Measurements from ENCODE around the gene C4orf54. TPM values are rescaled to one million over a fixed set of nuclear protein-coding genes. Genes with fewer than 3 reads are reported as not detected.

Gene C4orf54
- total and polyA plus RNA-seq, 4 donors = under 0.01 to 0.06 (median 0.01) TPM

DNA sequence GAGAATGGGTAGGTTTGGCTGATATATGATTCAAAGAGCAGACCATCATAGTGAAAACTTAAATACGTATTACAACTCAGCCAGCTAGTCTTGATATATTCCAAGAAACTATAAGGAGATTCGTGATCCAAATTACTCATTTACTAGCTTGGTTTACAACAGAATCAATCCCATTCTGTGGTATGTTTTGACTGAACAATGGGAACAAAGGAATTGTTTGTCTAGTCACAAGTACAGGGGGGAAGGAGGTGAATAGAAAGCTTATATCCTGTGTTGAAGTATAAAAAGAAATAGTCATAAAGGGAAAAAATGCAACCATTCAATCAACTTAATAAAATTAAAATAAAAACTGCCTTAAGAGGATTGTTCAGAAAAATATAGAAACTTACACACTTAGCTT is 17.0 kb downstream of the C4orf54 start:
- Histone ChIP-seq H3K27ac (ENCODE audit: low read depth in 1 of 2, low read length in 1 of 2) (no peak overlapping the region), H3K4me3 (no peak overlapping the region), H3K9me3 (ENCODE audit: control insufficient read depth in 4 of 4, insufficient read depth in 3 of 4, low read length in 3 of 4) (peaks cover 0 to 2% (median 0%) of the 10 kb centered on the region in 4 donors), H3K27me3 (ENCODE audit: control insufficient read depth in 3 of 3, insufficient read depth in 3 of 3, low read length in 2 of 3) (no peaks in the 10 kb centered on the region), H3K9ac (ENCODE audit: insufficient read depth in 1 of 2, low read length in 2 of 2) (no peak overlapping the region), H3K36me3 (ENCODE audit: control insufficient read depth in 4 of 4, insufficient read depth in 4 of 4, low read length in 4 of 4) (peaks cover 0 to 7% (median 0%) of the 10 kb centered on the region in 4 donors), H3K4me1 (ENCODE audit: control insufficient read depth in 5 of 5, insufficient read depth in 5 of 5, low read length in 5 of 5) (peaks cover 0 to 9% (median 7%) of the 10 kb centered on the region in 5 donors)
- TF ChIP-seq, protein P1, sequence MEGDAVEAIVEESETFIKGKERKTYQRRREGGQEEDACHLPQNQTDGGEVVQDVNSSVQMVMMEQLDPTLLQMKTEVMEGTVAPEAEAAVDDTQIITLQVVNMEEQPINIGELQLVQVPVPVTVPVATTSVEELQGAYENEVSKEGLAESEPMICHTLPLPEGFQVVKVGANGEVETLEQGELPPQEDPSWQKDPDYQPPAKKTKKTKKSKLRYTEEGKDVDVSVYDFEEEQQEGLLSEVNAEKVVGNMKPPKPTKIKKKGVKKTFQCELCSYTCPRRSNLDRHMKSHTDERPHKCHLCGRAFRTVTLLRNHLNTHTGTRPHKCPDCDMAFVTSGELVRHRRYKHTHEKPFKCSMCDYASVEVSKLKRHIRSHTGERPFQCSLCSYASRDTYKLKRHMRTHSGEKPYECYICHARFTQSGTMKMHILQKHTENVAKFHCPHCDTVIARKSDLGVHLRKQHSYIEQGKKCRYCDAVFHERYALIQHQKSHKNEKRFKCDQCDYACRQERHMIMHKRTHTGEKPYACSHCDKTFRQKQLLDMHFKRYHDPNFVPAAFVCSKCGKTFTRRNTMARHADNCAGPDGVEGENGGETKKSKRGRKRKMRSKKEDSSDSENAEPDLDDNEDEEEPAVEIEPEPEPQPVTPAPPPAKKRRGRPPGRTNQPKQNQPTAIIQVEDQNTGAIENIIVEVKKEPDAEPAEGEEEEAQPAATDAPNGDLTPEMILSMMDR (IDR thresholded peaks at IDR 0.05; ENCODE audit: control extremely low read depth, extremely low read depth) = no peak
- no peak for ATAC-seq (ENCODE audit: insufficient read depth, low FRiP score)
- no peak for DNase-seq
- 65 to 73% methylated on average over 2 of the region's 2 CpGs for WGBS, 2 donors

DNA sequence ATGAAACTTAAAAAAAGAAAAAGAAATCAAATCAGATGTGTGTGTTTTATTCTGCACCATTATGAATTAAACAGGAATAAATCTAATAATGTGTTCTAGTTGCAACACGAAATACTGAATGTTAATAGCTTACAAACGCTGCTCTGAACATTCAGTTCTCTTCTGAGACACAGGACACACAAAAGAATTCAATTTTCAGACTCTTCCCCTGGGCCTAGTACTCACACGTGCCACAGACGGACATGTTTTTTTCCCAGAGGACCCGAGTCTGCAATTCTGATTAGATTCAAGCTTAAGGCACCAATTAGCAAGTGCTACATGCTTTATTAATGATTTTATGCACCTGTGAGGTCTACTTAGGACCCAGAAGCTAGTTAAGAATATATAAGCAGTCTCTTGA is 20.5 kb downstream of the C4orf54 start:
- DNase-seq = no peak
- Histone ChIP-seq H3K4me3 (no peak overlapping the region), H3K36me3 (ENCODE audit: control insufficient read depth in 4 of 4, insufficient read depth in 4 of 4, low read length in 4 of 4) (peaks cover 0 to 7% (median 0%) of the 10 kb centered on the region in 4 donors), H3K9me3 (ENCODE audit: control insufficient read depth in 4 of 4, insufficient read depth in 3 of 4, low read length in 3 of 4) (no peaks in the 10 kb centered on the region), H3K27me3 (ENCODE audit: control insufficient read depth in 3 of 3, insufficient read depth in 3 of 3, low read length in 2 of 3) (no peaks in the 10 kb centered on the region), H3K4me1 (ENCODE audit: control insufficient read depth in 5 of 5, insufficient read depth in 5 of 5, low read length in 5 of 5) (peaks cover 0 to under 1% (median 0%) of the 10 kb centered on the region in 5 donors), H3K9ac (ENCODE audit: insufficient read depth in 1 of 2, low read length in 2 of 2) (no peak overlapping the region), H3K27ac (ENCODE audit: low read depth in 1 of 2, low read length in 1 of 2) (no peak overlapping the region)
- WGBS, 2 donors = 83 to 85% methylated on average over 5 of the region's 5 CpGs
- ATAC-seq (ENCODE audit: insufficient read depth, low FRiP score) = no peak
- TF ChIP-seq, protein P1 (IDR thresholded peaks at IDR 0.05; ENCODE audit: control extremely low read depth, extremely low read depth) = no peak

DNA sequence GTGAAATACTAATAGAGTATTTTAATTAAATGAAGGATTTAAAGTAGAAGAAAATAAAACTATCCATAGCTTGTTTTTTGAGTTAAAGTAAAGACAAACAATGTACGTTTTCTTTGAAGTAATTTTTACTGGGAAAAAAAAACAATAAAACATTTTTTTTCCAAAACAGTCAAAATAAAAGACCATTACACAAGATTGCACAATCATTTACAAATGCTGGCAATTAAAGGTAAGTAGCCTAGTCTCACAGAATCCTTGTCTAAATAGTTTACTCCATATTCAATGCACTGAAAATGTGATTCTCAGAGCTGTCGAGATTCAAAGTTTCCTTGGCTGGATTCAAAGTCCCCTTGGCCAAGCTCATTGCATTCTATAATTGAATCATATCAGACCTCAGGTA is 21.2 kb downstream of the C4orf54 start:
- no peak overlapping the region for H3K4me3 ChIP-seq
- TF ChIP-seq, protein P1 (IDR thresholded peaks at IDR 0.05; ENCODE audit: control extremely low read depth, extremely low read depth) = no peak
- H3K36me3 ChIP-seq (ENCODE audit: control insufficient read depth in 4 of 4, insufficient read depth in 4 of 4, low read length in 4 of 4) = peaks cover 0 to 7% (median 0%) of the 10 kb centered on the region in 4 donors
- no peak for ATAC-seq (ENCODE audit: insufficient read depth, low FRiP score)
- no peaks in the 10 kb centered on the region for H3K27me3 ChIP-seq (ENCODE audit: control insufficient read depth in 3 of 3, insufficient read depth in 3 of 3, low read length in 2 of 3)
- WGBS, 2 donors = 78 to 86% methylated on average over 2 of the region's 2 CpGs
- H3K9ac ChIP-seq (ENCODE audit: insufficient read depth in 1 of 2, low read length in 2 of 2) = no peak overlapping the region
- no peaks in the 10 kb centered on the region for H3K9me3 ChIP-seq (ENCODE audit: control insufficient read depth in 4 of 4, insufficient read depth in 3 of 4, low read length in 3 of 4)
- H3K27ac ChIP-seq (ENCODE audit: low read depth in 1 of 2, low read length in 1 of 2) = no peak overlapping the region
- H3K4me1 ChIP-seq (ENCODE audit: control insufficient read depth in 5 of 5, insufficient read depth in 5 of 5, low read length in 5 of 5) = no peaks in the 10 kb centered on the region
- no peak for DNase-seq

DNA sequence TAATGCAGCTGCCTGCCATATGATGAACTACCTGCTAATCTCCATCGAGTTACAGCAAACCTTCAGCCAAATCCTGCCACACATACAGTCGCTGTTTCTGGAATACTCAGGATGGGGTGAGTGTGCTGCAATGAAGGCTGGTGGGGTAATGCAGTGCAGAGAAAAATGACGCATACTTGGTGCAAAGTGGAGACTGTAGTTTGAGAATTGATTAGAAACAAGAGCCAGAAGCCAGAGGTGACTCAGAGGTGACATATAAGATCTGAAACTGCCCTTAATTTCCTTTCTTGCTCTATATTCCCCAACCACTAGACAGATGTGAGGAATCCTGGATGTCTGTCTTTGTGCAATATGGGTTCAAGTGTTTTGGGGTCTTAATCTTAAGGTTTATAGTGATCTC is 22.0 kb downstream of the C4orf54 start:
- no peak overlapping the region for H3K4me3 ChIP-seq
- H3K27ac ChIP-seq (ENCODE audit: low read depth in 1 of 2, low read length in 1 of 2) = no peak overlapping the region
- H3K27me3 ChIP-seq (ENCODE audit: control insufficient read depth in 3 of 3, insufficient read depth in 3 of 3, low read length in 2 of 3) = no peaks in the 10 kb centered on the region
- no peak overlapping the region for H3K9ac ChIP-seq (ENCODE audit: insufficient read depth in 1 of 2, low read length in 2 of 2)
- ATAC-seq (ENCODE audit: insufficient read depth, low FRiP score) (no peak), DNase-seq (no peak)
- 87 to 88% methylated on average over 3 of the region's 3 CpGs for WGBS, 2 donors
- no peaks in the 10 kb centered on the region for H3K4me1 ChIP-seq (ENCODE audit: control insufficient read depth in 5 of 5, insufficient read depth in 5 of 5, low read length in 5 of 5)
- TF ChIP-seq, protein P1 (IDR thresholded peaks at IDR 0.05; ENCODE audit: control extremely low read depth, extremely low read depth) = no peak
- no peaks in the 10 kb centered on the region for H3K9me3 ChIP-seq (ENCODE audit: control insufficient read depth in 4 of 4, insufficient read depth in 3 of 4, low read length in 3 of 4)
- peaks cover 0 to 7% (median 0%) of the 10 kb centered on the region in 4 donors for H3K36me3 ChIP-seq (ENCODE audit: control insufficient read depth in 4 of 4, insufficient read depth in 4 of 4, low read length in 4 of 4)
